Mesodermal cell (in vitro differentiated cells): ENCODE measurements around the gene LIMCH1.

Experiments
- H3K27ac ChIP-seq: 2 replicates; pipeline ENCODE4 v1.7.0; 2013; ENCODE audit warnings: mild to moderate bottlenecking, low read depth, low read length, moderate library complexity; ENCODE audit not compliant: severe bottlenecking
- H3K36me3 ChIP-seq: 2 replicates; pipeline ENCODE4 v1.7.1; 2013; ENCODE audit warnings: mild to moderate bottlenecking, low read length, moderate library complexity; ENCODE audit not compliant: control insufficient read depth, insufficient read depth
- H3K4me1 ChIP-seq: one replicate; pipeline ENCODE4 v1.7.1; 2013; ENCODE audit warnings: mild to moderate bottlenecking, low read length; ENCODE audit not compliant: insufficient read depth, control insufficient read depth, poor library complexity, severe bottlenecking
- H3K4me3 ChIP-seq: 2 replicates; pipeline ENCODE4 v1.7.0; 2013; ENCODE audit warnings: low read length, control low read depth, mild to moderate bottlenecking; ENCODE audit not compliant: insufficient read depth, poor library complexity, severe bottlenecking; ENCODE audit errors: extremely low read depth
- H3K9me3 ChIP-seq: 2 replicates; pipeline ENCODE4 v1.7.1; 2013; ENCODE audit warnings: mild to moderate bottlenecking, low read length, moderate library complexity; ENCODE audit not compliant: control insufficient read depth
- WGBS, 2 experiments: methylation state at CpG; one replicate each; pipeline ENCODE4 v1.1.5; 2013; ENCODE audit warnings: missing lambda C conversion rate in 2 of 2; ENCODE audit not compliant: insufficient coverage in 2 of 2; 5-methylcytosine and 5-hydroxymethylcytosine counted together

Gene LIMCH1

GRCh38 chr4:41655177-41655576, 117.2 kb downstream of the LIMCH1 start:
- no peak overlapping the region for H3K4me3 ChIP-seq
- no peak overlapping the region for H3K27ac ChIP-seq
- no peaks in the 10 kb centered on the region for H3K4me1 ChIP-seq
- H3K9me3 ChIP-seq: no peaks in the 10 kb centered on the region
- 100% methylated on average over 1 of the region's 3 CpGs; no CpG with 5 or more reads in 1 of the 2 experiments for WGBS, 2 experiments
- H3K36me3 ChIP-seq: peaks cover 4% of the 10 kb centered on the region

- 92 to 100% methylated on average over 2 of the region's 3 CpGs for WGBS, 2 experiments
- no peaks in the 10 kb centered on the region for H3K9me3 ChIP-seq
- H3K4me3 ChIP-seq: no peak overlapping the region
- H3K27ac ChIP-seq: no peak overlapping the region
- no peaks in the 10 kb centered on the region for H3K36me3 ChIP-seq
- no peaks in the 10 kb centered on the region for H3K4me1 ChIP-seq
These were observed 118.1 kb downstream of the LIMCH1 start for GRCh38 chr4:41656106-41656505.

- Histone ChIP-seq H3K27ac (no peak overlapping the region), H3K36me3 (no peaks in the 10 kb centered on the region), H3K9me3 (no peaks in the 10 kb centered on the region), H3K4me1 (no peaks in the 10 kb centered on the region), H3K4me3 (no peak overlapping the region)
- 89 to 96% methylated on average over 12 to 13 of the region's 15 CpGs for WGBS, 2 experiments
These were observed 118.9 kb downstream of the LIMCH1 start for GRCh38 chr4:41656572-41657520.

- H3K9me3 ChIP-seq: no peaks in the 10 kb centered on the region
- no peak overlapping the region for H3K27ac ChIP-seq
- no peaks in the 10 kb centered on the region for H3K36me3 ChIP-seq
- WGBS, 2 experiments: 68 to 90% methylated on average over 3 to 4 of the region's 4 CpGs
- H3K4me3 ChIP-seq: no peak overlapping the region
- H3K4me1 ChIP-seq: no peaks in the 10 kb centered on the region
These were observed 119.6 kb downstream of the LIMCH1 start for GRCh38 chr4:41657561-41657960.

- WGBS, 2 experiments: 91 to 94% methylated on average over 3 of the region's 4 CpGs
These were observed 120.2 kb downstream of the LIMCH1 start for GRCh38 chr4:41658163-41658562.

GRCh38 chr4:41660352-41660751, 122.4 kb downstream of the LIMCH1 start:
- H3K36me3 ChIP-seq: no peaks in the 10 kb centered on the region
- no peak overlapping the region for H3K27ac ChIP-seq
- no peaks in the 10 kb centered on the region for H3K9me3 ChIP-seq
- no peak overlapping the region for H3K4me3 ChIP-seq
- WGBS, 2 experiments: 86 to 87% methylated on average over 3 of the region's 3 CpGs
- H3K4me1 ChIP-seq: no peaks in the 10 kb centered on the region

More at GRCh38 chr4:41658163-41658562, 120.2 kb downstream of the LIMCH1 start:
- Histone ChIP-seq H3K36me3 (no peaks in the 10 kb centered on the region), H3K9me3 (no peaks in the 10 kb centered on the region), H3K4me1 (no peaks in the 10 kb centered on the region), H3K27ac (no peak overlapping the region), H3K4me3 (no peak overlapping the region)

- no peaks in the 10 kb centered on the region for H3K9me3 ChIP-seq
- no peak overlapping the region for H3K27ac ChIP-seq
- no peak overlapping the region for H3K4me3 ChIP-seq
- WGBS, 2 experiments: 80 to 100% methylated on average over 1 to 3 of the region's 7 CpGs
- no peaks in the 10 kb centered on the region for H3K4me1 ChIP-seq
- no peaks in the 10 kb centered on the region for H3K36me3 ChIP-seq
These were observed 123.6 kb downstream of the LIMCH1 start for GRCh38 chr4:41661442-41662076.

GRCh38 chr4:41665636-41666207, 127.8 kb downstream of the LIMCH1 start:
- H3K36me3 ChIP-seq: no peaks in the 10 kb centered on the region
- H3K4me3 ChIP-seq: no peak overlapping the region
- no peak overlapping the region for H3K27ac ChIP-seq
- H3K4me1 ChIP-seq: no peaks in the 10 kb centered on the region
- H3K9me3 ChIP-seq: no peaks in the 10 kb centered on the region
- no CpG with 5 or more reads among the region's 3 CpGs for WGBS, 2 experiments

- WGBS, 2 experiments: 100% methylated on average over 1 of the region's 1 CpG
- H3K4me3 ChIP-seq: no peak overlapping the region
- no peaks in the 10 kb centered on the region for H3K9me3 ChIP-seq
- H3K36me3 ChIP-seq: no peaks in the 10 kb centered on the region
- no peaks in the 10 kb centered on the region for H3K4me1 ChIP-seq
- no peak overlapping the region for H3K27ac ChIP-seq
These were observed 130.1 kb downstream of the LIMCH1 start for GRCh38 chr4:41668024-41668423.

- Histone ChIP-seq H3K27ac (no peak overlapping the region), H3K36me3 (no peaks in the 10 kb centered on the region), H3K4me1 (no peaks in the 10 kb centered on the region), H3K9me3 (no peaks in the 10 kb centered on the region), H3K4me3 (no peak overlapping the region)
- WGBS, 2 experiments: 94 to 100% methylated on average over 5 of the region's 6 CpGs
These were observed 132.6 kb downstream of the LIMCH1 start for GRCh38 chr4:41670530-41670929.
